GM18868 (cell line): Measurements from ENCODE around the gene GPR82.
A peak's percentile ranks its signal among the peaks of the same experiment; 100 is the strongest.
"Not testable (repeated sequence)": the region's sequence is repeated elsewhere in the genome, so short reads cannot be mapped to it uniquely, and the experiment has no call there.

Source experiments
- ATAC-seq: cut with Tn5 transposase; IDR thresholded peaks from one replicate; pipeline ENCODE4 v1.9.1; 2021; ENCODE audit warnings: mild to moderate bottlenecking, moderate library complexity; ENCODE audit not compliant: unreplicated experiment

Gene GPR82

GRCh38 chrX:41718481-41719235 lies 5.3 kb upstream of the GPR82 start:
- ATAC-seq: no peak

- ATAC-seq: not testable (repeated sequence)
These were observed 4.4 kb upstream of the GPR82 start for GRCh38 chrX:41719610-41720009.

GRCh38 chrX:41720125-41720779 lies 3.7 kb upstream of the GPR82 start:
- ATAC-seq: peak; percentile 81

GRCh38 chrX:41721590-41721989 lies 2.4 kb upstream of the GPR82 start:
- ATAC-seq: peak; percentile 40

GRCh38 chrX:41722214-41722613 lies 1.8 kb upstream of the GPR82 start:
- no peak for ATAC-seq

- ATAC-seq: no peak
These were observed 964 bp upstream of the GPR82 start for GRCh38 chrX:41722816-41723618.

GRCh38 chrX:41728125-41728524 lies 4.1 kb downstream of the GPR82 start:
- ATAC-seq: peak; percentile 54

- ATAC-seq: no peak
These were observed 6.1 kb downstream of the GPR82 start for GRCh38 chrX:41730081-41730480.

- ATAC-seq: no peak
These were observed 8.3 kb downstream of the GPR82 start for GRCh38 chrX:41732260-41732659.

- peak; percentile 99 for ATAC-seq
These were observed 10.0 kb downstream of the GPR82 start for GRCh38 chrX:41733939-41734338.

GRCh38 chrX:41734530-41734929 lies 10.5 kb downstream of the GPR82 start:
- peak; percentile 35 for ATAC-seq

GRCh38 chrX:41737065-41737464 lies 13.1 kb downstream of the GPR82 start:
- no peak for ATAC-seq

GRCh38 chrX:41739871-41740270 lies 15.9 kb downstream of the GPR82 start:
- ATAC-seq: no peak

GRCh38 chrX:41750716-41751115 lies 26.7 kb downstream of the GPR82 start:
- ATAC-seq: no peak

- no peak for ATAC-seq
These were observed 34.4 kb downstream of the GPR82 start for GRCh38 chrX:41758401-41758800.

- no peak for ATAC-seq
These were observed 35.8 kb downstream of the GPR82 start for GRCh38 chrX:41759817-41760216.

- no peak for ATAC-seq
These were observed 37.2 kb downstream of the GPR82 start for GRCh38 chrX:41761169-41761568.

- ATAC-seq: no peak
These were observed 37.7 kb downstream of the GPR82 start for GRCh38 chrX:41761702-41762101.

GRCh38 chrX:41779030-41779564 lies 55.1 kb downstream of the GPR82 start:
- no peak for ATAC-seq
